Retinal pigment epithelial cell (primary cell): ENCODE measurements around the gene TMEM164.

Experiments used
- DNase-seq: peaks from one replicate; pipeline ENCODE4 v3.0.0-alpha.2; 2010; ENCODE audit warnings: low read depth
- H3K4me3 ChIP-seq: 2 replicates; pipeline ENCODE4 v1.5.1; 2011; ENCODE audit warnings: mild to moderate bottlenecking, low read length, control low read depth, moderate library complexity
- CTCF ChIP-seq: conservative IDR thresholded peaks from 2 replicates; pipeline ENCODE4 v1.5.1; 2011; ENCODE audit warnings: low read depth, low read length, control low read depth, inconsistent platforms

The TMEM164 gene

GRCh38 chrX:110120025-110120424 lies 117.1 kb downstream of the TMEM164 start:
- TF ChIP-seq CTCF: no peak
- no peak for DNase-seq
- no peak overlapping the region for H3K4me3 ChIP-seq

DNA sequence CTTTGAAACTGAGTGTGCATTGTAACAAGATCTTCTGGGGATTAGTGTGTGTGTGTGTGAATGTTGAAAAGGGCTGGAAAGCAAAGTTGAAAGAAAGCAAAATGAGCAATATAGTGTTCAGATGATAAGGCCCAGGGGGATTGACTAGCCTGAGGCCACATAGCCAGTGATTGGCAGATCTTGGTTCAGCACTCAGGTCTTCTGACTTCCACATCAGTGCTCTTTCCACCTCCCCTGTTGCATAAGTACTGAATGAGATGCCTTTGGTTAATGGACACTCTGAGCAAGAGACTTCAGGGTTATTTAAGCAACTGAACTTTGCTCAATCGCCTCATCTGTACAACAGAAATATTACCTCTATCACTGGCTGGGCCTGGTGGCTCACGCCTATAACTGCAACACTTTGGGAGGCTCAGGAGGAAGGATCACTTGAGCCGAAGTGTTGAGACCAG lies 120.4 kb downstream of the TMEM164 start:
- DNase-seq: no peak
- TF ChIP-seq CTCF: no peak
- no peak overlapping the region for H3K4me3 ChIP-seq

DNA sequence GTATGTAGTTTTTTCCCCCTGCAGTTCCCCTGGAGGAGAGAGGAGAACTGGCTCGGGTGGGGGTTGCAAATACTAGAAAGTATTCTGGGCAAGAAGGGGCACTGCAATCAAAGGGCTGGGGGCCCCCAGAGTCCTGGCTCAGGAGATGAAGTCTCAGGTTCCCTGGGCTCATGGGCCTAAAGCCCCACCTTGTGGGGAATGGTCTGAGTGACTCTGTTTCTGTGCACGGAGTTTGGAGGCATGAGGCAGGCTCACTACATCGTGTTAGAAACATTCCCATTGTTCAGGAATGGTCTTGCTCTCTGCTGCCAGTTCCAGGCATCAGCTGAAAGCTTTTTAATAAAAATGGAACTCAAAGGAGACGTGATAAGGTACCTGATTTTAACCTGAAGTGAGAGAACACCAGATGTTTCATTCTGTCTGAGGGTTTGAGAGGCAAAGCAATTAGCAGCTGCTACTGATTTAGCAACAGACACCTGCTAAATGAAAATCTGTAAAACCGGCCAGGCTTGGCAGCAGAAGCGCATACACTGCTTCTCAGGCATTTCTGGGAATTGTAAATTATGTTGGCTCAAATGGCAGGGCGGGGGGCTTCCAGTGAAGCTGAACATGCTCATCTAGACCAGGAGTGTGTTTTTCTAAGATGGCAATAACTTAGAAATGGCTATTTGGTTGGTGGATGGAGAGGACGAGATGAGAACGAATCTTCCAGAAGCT lies 122.7 kb downstream of the TMEM164 start:
- peak; percentile 42 for TF ChIP-seq CTCF
- DNase-seq: no peak

GRCh38 chrX:110131031-110131430 lies 128.1 kb downstream of the TMEM164 start:
- H3K4me3 ChIP-seq: no peak overlapping the region
- TF ChIP-seq CTCF: no peak
- DNase-seq: no peak

More for the DNA sequence above, 122.7 kb downstream of the TMEM164 start:
- no peak overlapping the region for H3K4me3 ChIP-seq

DNA sequence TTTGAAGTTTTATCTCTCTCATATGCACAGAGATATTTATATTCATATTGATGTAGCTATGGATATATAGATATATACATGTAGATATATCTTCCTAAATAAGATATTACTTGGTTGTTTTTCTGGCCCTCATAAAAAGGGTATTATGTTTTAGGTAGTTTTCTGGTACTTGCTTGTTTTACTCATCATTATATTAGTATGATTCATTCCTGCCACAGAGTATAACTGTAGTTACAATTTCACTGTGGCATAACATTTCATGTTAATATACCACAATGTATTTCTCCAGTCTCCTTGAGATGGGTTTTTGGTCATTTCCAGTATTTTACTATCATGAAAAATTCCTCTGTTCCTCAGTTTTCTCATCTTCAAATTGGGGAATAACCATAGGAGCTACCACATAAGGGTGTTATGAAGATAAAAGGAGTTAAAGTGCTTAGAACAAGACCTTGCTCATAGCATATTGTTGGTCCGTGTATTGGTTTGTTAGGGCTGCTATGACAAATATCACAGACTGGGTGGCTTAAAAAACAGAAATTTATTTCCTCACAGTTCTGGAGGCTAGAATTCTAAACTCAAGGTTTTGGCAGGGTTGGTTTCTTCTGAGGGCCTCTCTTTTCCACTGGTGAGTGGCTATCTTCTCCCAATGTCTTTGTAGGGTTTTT lies 129.7 kb downstream of the TMEM164 start:
- no peak overlapping the region for H3K4me3 ChIP-seq
- no peak for DNase-seq
- TF ChIP-seq CTCF: no peak

- no peak for TF ChIP-seq CTCF
- DNase-seq: no peak
- no peak overlapping the region for H3K4me3 ChIP-seq
These were observed 130.9 kb downstream of the TMEM164 start for GRCh38 chrX:110133735-110134370.
